ENCODE measurements around the gene ME1. TPM values are rescaled to one million over a fixed set of nuclear protein-coding genes. Genes with fewer than 3 reads are reported as not detected.

The ME1 gene
- total RNA-seq (27.0 and 29.3 TPM in 2 replicates), polyA plus RNA-seq (4.8 and 7.3 TPM in 2 replicates), polyA minus RNA-seq (11.2 and 11.7 TPM in 2 replicates), Bru-seq, nascent RNA (percentile 82 among the genes with signal in this experiment), BruChase-seq, experiment 1, labeled RNA remaining after a 6-hour chase (percentile 59 among the genes with signal in this experiment), BruChase-seq, experiment 2, labeled RNA remaining after a 2-hour chase (percentile 54 among the genes with signal in this experiment)
- 9.8 and 11.3 TPM in 2 replicates for polyA plus RNA-seq (2011; cell fraction: cytosol; rRNA removed)
- polyA plus RNA-seq (2011; cell fraction: nucleus; rRNA removed) = 11.2 and 13.8 TPM in 2 replicates
- polyA plus RNA-seq (2012) = 18.1 and 23.8 TPM in 2 replicates
- polyA minus RNA-seq (2011; cell fraction: cytosol; rRNA and poly(A)+ RNA removed) = 11.1 TPM
- 11.3 and 14.0 TPM in 2 replicates for polyA minus RNA-seq (2011; cell fraction: nucleus; rRNA and poly(A)+ RNA removed)
- long read RNA-seq, transcript ME1-201 (14 exons, 3,371 nt) = major isoform, 38 of 63 reads
- long read RNA-seq, partial matches to known transcripts = 11 of 63 reads
- long read RNA-seq, other reads (novel, unspliced or antisense) = 14 of 63 reads

DNA sequence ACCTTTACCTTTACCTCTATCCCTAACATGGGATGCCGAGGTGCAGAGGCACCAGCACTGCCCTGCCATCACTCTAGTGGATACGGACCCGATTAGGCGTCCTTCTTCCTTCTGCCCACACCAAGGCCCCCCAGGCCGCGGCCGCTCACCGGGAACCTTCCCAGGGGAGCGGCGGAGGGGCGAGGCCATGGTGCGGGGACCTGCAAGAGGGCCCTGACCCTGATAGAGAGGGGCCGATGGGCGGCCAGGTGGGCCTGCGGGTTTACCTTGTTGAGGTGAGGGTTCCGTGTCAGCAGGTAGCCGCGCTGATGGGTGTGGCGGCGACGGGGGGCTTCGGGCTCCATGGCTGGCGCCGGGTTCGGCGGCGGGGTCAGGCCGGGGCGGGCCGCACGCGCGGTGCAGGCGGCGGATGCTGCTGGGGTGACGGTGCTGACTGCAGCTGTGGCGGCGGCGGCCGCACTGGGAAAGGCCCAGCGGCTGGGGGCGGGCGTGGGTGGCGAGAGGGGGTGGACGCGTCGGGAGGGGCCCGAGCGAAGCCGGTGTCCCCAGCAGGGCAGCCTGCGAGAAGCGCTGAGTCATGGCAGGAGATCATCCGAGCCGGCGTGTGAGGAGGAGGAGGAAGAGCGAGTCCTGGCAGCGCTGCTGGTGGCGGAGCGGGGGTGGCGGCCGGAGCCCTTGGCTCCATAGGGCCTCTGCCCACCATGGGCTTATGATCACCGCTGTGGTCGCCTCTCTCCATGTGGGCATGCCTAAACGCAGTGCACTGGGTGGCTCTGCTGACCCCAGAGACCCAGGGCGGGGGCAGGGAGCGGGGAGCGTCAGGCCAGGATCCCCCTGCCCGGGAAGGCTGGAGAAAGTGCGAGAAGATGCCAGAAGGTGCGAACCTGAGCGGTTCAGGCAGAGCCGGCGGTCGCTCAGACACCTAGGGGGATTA is at the start of gene ME1:
TSS of gene ME1 (minus strand) at position 441 of the 934 bp plus-strand sequence. CDS start at position 344, 97 bp downstream.
- dilution Hi-C loops (cut with MboI; ENCODE audit: extremely low pct_ligation_motif_present, low sequenced_read_pairs) (no loop called here), intact Hi-C loops (cut with micrococcal nuclease) (loop anchor here (1.0 to 10.0 kb wide), 4 partner anchors 10 to 1186 kb away; partner anchors contain the start of genes DOP1A, IBTK, PRSS35 and UBE3D)
- TSS peak; percentile 33 for BruUV-seq (replicated peaks)
- Histone ChIP-seq H3K4me2 (ENCODE audit: insufficient read depth, low read length) (peak within 1 kb of the TSS; percentile 89), H3K9ac (replicated peaks; ENCODE audit: extremely low read depth, insufficient read depth, low read length) (peak within 1 kb of the TSS; percentile 89), H3K79me2 (ENCODE audit: control insufficient read depth, insufficient read depth, low read length) (peaks cover 29% of the 10 kb centered on the region), H4K20me1 (replicated peaks; ENCODE audit: control insufficient read depth, extremely low read depth, insufficient read depth, low read length) (no peaks in the 10 kb centered on the region), H3K36me3 (ENCODE audit: control insufficient read depth in 2 of 2, extremely low read depth in 1 of 2, insufficient read depth in 2 of 2, low read length in 2 of 2) (no peaks in the 10 kb centered on the region), H3K4me3 (replicated peaks in 1 of 3; ENCODE audit: insufficient read depth in 1 of 3, low read depth in 1 of 3, low read length in 3 of 3) (peak within 1 kb of the TSS; percentile 60 to 90 (median 73)), H3K27me3 (ENCODE audit: control insufficient read depth in 2 of 2, insufficient read depth in 2 of 2, low read length in 2 of 2) (no peaks in the 10 kb centered on the region), H3K27ac (ENCODE audit: insufficient read depth, low read depth, low read length) (peak within 1 kb of the TSS; percentile 84), H2AFZ (ENCODE audit: low read depth, low read length) (peak within 1 kb of the TSS; percentile 96), H3K9me3 (replicated peaks; ENCODE audit: control insufficient read depth, insufficient read depth, low read length) (no peaks in the 10 kb centered on the region), H3K4me1 (ENCODE audit: control insufficient read depth, extremely low read depth, insufficient read depth, low read length) (peaks cover 7% of the 10 kb centered on the region), H3K9me1 (replicated peaks; ENCODE audit: control insufficient read depth, extremely low read depth, insufficient read depth, low read length) (no peaks in the 10 kb centered on the region)
- ChIA-PET CTCF (interaction anchor here (1.2 kb wide), 1 partner anchor 13 kb away, joined by 3 read pairs; no protein-coding TSS in a partner anchor), POLR2A (no interaction called here)
- FAIRE-seq (peak; percentile 81), DNase-seq (ENCODE audit: low read depth, low spot score) (peak; percentile 77)
- TF ChIP-seq EZH2 (IDR thresholded peaks at IDR 0.05; ENCODE audit: borderline replicate concordance, low read depth, low read length, severe bottlenecking) = no peak
- TF ChIP-seq FOS (IDR thresholded peaks at IDR 0.05; ENCODE audit: borderline replicate concordance, insufficient read depth, low read length) = peak; percentile 6
- no peak for TF ChIP-seq JUN (IDR thresholded peaks at IDR 0.05; ENCODE audit: borderline replicate concordance, insufficient read depth, insufficient read length, low read depth)

All from endothelial cell of umbilical vein (primary cell).